ENCODE measurements around the gene SNTB2. TPM values are rescaled to one million over a fixed set of nuclear protein-coding genes. Genes with fewer than 3 reads are reported as not detected.
A peak's percentile ranks its signal among the peaks of the same experiment; 100 is the strongest.

Gene SNTB2
- total and polyA plus RNA-seq, 2 of the 13 experiments (the other 11 are each of a cell fraction or from before 2014, with no cell fraction given) = 11.5 to 19.2 TPM

GRCh38 chr16:69338557-69339288 is 151.8 kb downstream of the SNTB2 start (continued):
- TF ChIP-seq, protein P1, sequence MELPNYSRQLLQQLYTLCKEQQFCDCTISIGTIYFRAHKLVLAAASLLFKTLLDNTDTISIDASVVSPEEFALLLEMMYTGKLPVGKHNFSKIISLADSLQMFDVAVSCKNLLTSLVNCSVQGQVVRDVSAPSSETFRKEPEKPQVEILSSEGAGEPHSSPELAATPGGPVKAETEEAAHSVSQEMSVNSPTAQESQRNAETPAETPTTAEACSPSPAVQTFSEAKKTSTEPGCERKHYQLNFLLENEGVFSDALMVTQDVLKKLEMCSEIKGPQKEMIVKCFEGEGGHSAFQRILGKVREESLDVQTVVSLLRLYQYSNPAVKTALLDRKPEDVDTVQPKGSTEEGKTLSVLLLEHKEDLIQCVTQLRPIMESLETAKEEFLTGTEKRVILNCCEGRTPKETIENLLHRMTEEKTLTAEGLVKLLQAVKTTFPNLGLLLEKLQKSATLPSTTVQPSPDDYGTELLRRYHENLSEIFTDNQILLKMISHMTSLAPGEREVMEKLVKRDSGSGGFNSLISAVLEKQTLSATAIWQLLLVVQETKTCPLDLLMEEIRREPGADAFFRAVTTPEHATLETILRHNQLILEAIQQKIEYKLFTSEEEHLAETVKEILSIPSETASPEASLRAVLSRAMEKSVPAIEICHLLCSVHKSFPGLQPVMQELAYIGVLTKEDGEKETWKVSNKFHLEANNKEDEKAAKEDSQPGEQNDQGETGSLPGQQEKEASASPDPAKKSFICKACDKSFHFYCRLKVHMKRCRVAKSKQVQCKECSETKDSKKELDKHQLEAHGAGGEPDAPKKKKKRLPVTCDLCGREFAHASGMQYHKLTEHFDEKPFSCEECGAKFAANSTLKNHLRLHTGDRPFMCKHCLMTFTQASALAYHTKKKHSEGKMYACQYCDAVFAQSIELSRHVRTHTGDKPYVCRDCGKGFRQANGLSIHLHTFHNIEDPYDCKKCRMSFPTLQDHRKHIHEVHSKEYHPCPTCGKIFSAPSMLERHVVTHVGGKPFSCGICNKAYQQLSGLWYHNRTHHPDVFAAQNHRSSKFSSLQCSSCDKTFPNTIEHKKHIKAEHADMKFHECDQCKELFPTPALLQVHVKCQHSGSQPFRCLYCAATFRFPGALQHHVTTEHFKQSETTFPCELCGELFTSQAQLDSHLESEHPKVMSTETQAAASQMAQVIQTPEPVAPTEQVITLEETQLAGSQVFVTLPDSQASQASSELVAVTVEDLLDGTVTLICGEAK (IDR thresholded peaks at IDR 0.05) = no peak
- TF ChIP-seq, protein P1 (CRISPR knock-in tag; IDR thresholded peaks at IDR 0.05) = no peak
- peak; percentile 94; the same call in 1 of the 2 replicates for TF ChIP-seq ZNF251 (CRISPR knock-in tag; IDR thresholded peaks at IDR 0.05)
- no peak; the same call in 1 of the 2 replicates for TF ChIP-seq KLF9 (CRISPR knock-in tag; IDR thresholded peaks at IDR 0.05; ENCODE audit: low read depth)
- TF ChIP-seq ZNF441 (CRISPR knock-in tag; IDR thresholded peaks at IDR 0.05; ENCODE audit: borderline replicate concordance) = peak; percentile 18; the same call in 1 of the 2 replicates
- TF ChIP-seq ZNF549 (CRISPR knock-in tag; IDR thresholded peaks at IDR 0.05) = no peak
- TF ChIP-seq DDIT3 (CRISPR knock-in tag; IDR thresholded peaks at IDR 0.05) = no peak
- no peak for TF ChIP-seq ADNP (CRISPR knock-in tag; IDR thresholded peaks at IDR 0.05)
- 0 out of 2 replicates have a peak, but pooled peaks have one; percentile 31 for TF ChIP-seq THAP8 (CRISPR knock-in tag; IDR thresholded peaks at IDR 0.05; ENCODE audit: borderline replicate concordance)
- TF ChIP-seq ZNF414 (CRISPR knock-in tag; IDR thresholded peaks at IDR 0.05) = no peak
- TF ChIP-seq RARG (CRISPR knock-in tag; IDR thresholded peaks at IDR 0.05; ENCODE audit: low read depth) = no peak; the same call in 1 of the 2 replicates
- 0 out of 2 replicates have a peak, but pooled peaks have one; percentile 27 for TF ChIP-seq ZNF343 (CRISPR knock-in tag; IDR thresholded peaks at IDR 0.05)
- no peak for TF ChIP-seq SP5 (CRISPR knock-in tag; IDR thresholded peaks at IDR 0.05; ENCODE audit: borderline replicate concordance, low read depth)
- TF ChIP-seq ZNF276 (CRISPR knock-in tag; IDR thresholded peaks at IDR 0.05; ENCODE audit: low read depth) = no peak; the same call in 1 of the 2 replicates
- no peak for TF ChIP-seq NFYB (CRISPR knock-in tag; IDR thresholded peaks at IDR 0.05)
- 0 out of 2 replicates have a peak, but pooled peaks have one; percentile 20 for TF ChIP-seq ZFAT (CRISPR knock-in tag; conservative IDR thresholded peaks at IDR 0.05)
- TF ChIP-seq ZNF124 (CRISPR knock-in tag; IDR thresholded peaks at IDR 0.05) = no peak
